Activated CD8-positive, alpha-beta memory T cell treated with anti-CD3 and anti-CD28 coated beads for 24 hours (primary cell): Measurements from ENCODE around the gene CHCHD6.

Experiments
- DNase-seq: peaks from one replicate; pipeline ENCODE4 v3.0.0-alpha.2; 2020

Gene CHCHD6

GRCh38 chr3:126834596-126835471 is 130.8 kb downstream of the CHCHD6 start:
- DNase-seq = no peak

GRCh38 chr3:126835472-126836219 is 131.6 kb downstream of the CHCHD6 start:
- no peak for DNase-seq

GRCh38 chr3:126836220-126836860 is 132.3 kb downstream of the CHCHD6 start:
- DNase-seq = no peak

GRCh38 chr3:126837773-126838172 is 133.7 kb downstream of the CHCHD6 start:
- peak; percentile 37 for DNase-seq

- DNase-seq = no peak
Measured at GRCh38 chr3:126845920-126846715, 142.1 kb downstream of the CHCHD6 start.

- peak; percentile 17 for DNase-seq
Measured at GRCh38 chr3:126847061-126847460, 143.0 kb downstream of the CHCHD6 start.

- DNase-seq = no peak
Measured at GRCh38 chr3:126848991-126849390, 145.0 kb downstream of the CHCHD6 start.

GRCh38 chr3:126849768-126850167 is 145.7 kb downstream of the CHCHD6 start:
- no peak for DNase-seq

GRCh38 chr3:126850370-126851085 is 146.5 kb downstream of the CHCHD6 start:
- DNase-seq = no peak

GRCh38 chr3:126851382-126851781 is 147.3 kb downstream of the CHCHD6 start:
- DNase-seq = no peak

- no peak for DNase-seq
Measured at GRCh38 chr3:126851934-126852333, 147.9 kb downstream of the CHCHD6 start.

GRCh38 chr3:126852511-126852910 is 148.5 kb downstream of the CHCHD6 start:
- DNase-seq = no peak

GRCh38 chr3:126854666-126855065 is 150.6 kb downstream of the CHCHD6 start:
- DNase-seq = no peak

- no peak for DNase-seq
Measured at GRCh38 chr3:126855374-126855773, 151.3 kb downstream of the CHCHD6 start.

GRCh38 chr3:126857928-126858327 is 153.9 kb downstream of the CHCHD6 start:
- no peak for DNase-seq

GRCh38 chr3:126858401-126858800 is 154.4 kb downstream of the CHCHD6 start:
- no peak for DNase-seq

- DNase-seq = no peak
Measured at GRCh38 chr3:126858887-126859286, 154.8 kb downstream of the CHCHD6 start.

GRCh38 chr3:126859415-126860246 is 155.6 kb downstream of the CHCHD6 start:
- DNase-seq = peak; percentile 7

- DNase-seq = peak; percentile 15
Measured at GRCh38 chr3:126865736-126866135, 161.7 kb downstream of the CHCHD6 start.

- no peak for DNase-seq
Measured at GRCh38 chr3:126866175-126866759, 162.2 kb downstream of the CHCHD6 start.
